Measurements from ENCODE around the gene PRR29. TPM values are rescaled to one million over a fixed set of nuclear protein-coding genes. Genes with fewer than 3 reads are reported as not detected.

The PRR29 gene
- total RNA-seq, 1 donor from 2014 or later = 0.14 TPM

- Mint-ChIP-seq H3K27ac (no peak overlapping the region), H3K4me1 (ENCODE audit: low read depth) (no peaks in the 10 kb centered on the region), H3K4me3 (ENCODE audit: low read depth) (no peak overlapping the region), H3K9me3 (no peaks in the 10 kb centered on the region), H3K36me3 (ENCODE audit: low read depth) (peaks cover 78% of the 10 kb centered on the region), H3K27me3 (ENCODE audit: low read depth) (no peaks in the 10 kb centered on the region)
- no peak for DNase-seq (ENCODE audit: low spot score)
- intact Hi-C loops (cut with micrococcal nuclease) = no loop called here
Measured at GRCh38 chr17:64037180-64037579, 39.0 kb downstream of the PRR29 start.

- Mint-ChIP-seq H3K4me3 (ENCODE audit: low read depth) (no peak overlapping the region), H3K9me3 (no peaks in the 10 kb centered on the region), H3K36me3 (ENCODE audit: low read depth) (peaks cover 82% of the 10 kb centered on the region), H3K4me1 (ENCODE audit: low read depth) (peaks cover 2% of the 10 kb centered on the region), H3K27me3 (ENCODE audit: low read depth) (no peaks in the 10 kb centered on the region), H3K27ac (no peak overlapping the region)
- intact Hi-C loops (cut with micrococcal nuclease) = no loop called here
- DNase-seq (ENCODE audit: low spot score) = no peak
Measured at GRCh38 chr17:64037802-64038201, 39.7 kb downstream of the PRR29 start.

DNA sequence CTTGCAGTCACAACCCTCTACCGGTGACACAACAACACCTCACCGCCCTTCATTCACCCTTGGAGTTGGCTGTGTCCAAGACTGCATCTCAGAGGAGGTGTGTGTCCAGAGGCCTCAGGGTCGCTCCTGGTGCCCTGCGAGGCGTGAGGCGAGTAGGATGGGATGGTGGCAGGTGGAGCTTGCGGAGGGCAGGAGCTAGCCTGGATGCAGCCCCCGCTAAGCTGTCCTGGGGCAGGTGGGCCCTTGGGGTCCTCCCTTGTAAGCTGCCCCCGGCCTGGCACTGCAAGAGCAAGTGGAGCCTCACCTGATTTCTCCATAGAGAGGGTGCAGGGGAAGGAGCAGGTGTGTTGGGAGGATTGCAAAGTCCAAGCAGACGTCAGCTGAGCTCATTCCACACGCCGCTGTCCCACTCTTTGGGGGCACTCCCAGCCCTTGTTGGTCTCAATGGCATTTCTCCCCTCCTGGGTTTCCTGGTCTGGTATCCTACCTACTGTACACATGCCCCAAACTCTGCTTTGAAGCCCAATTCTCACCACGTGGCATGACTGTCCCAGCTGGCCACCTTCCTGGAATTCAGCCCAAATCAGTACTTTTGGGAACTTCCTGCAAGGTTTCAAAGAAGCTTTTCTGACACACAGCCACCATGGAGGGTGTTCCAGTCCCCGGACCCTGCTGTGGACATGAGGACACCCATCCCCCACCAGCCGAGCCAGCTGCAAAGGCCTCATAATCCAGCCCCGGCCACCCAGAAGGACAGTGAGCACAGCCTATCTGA is 40.4 kb downstream of the PRR29 start:
- Mint-ChIP-seq H3K9me3 (no peaks in the 10 kb centered on the region), H3K4me1 (ENCODE audit: low read depth) (peaks cover 2% of the 10 kb centered on the region), H3K27me3 (ENCODE audit: low read depth) (no peaks in the 10 kb centered on the region), H3K36me3 (ENCODE audit: low read depth) (peaks cover 86% of the 10 kb centered on the region), H3K27ac (no peak overlapping the region), H3K4me3 (ENCODE audit: low read depth) (no peak overlapping the region)
- intact Hi-C loops (cut with micrococcal nuclease) = no loop called here
- no peak for DNase-seq (ENCODE audit: low spot score)

GRCh38 chr17:64039106-64039400 is 40.9 kb downstream of the PRR29 start:
- peaks cover 2% of the 10 kb centered on the region for H3K4me1 Mint-ChIP-seq (ENCODE audit: low read depth)
- H3K4me3 Mint-ChIP-seq (ENCODE audit: low read depth) = no peak overlapping the region
- H3K36me3 Mint-ChIP-seq (ENCODE audit: low read depth) = peaks cover 86% of the 10 kb centered on the region
- H3K27ac Mint-ChIP-seq = no peak overlapping the region
- intact Hi-C loops (cut with micrococcal nuclease) = no loop called here
- DNase-seq (ENCODE audit: low spot score) = no peak
- H3K27me3 Mint-ChIP-seq (ENCODE audit: low read depth) = no peaks in the 10 kb centered on the region
- no peaks in the 10 kb centered on the region for H3K9me3 Mint-ChIP-seq

DNA sequence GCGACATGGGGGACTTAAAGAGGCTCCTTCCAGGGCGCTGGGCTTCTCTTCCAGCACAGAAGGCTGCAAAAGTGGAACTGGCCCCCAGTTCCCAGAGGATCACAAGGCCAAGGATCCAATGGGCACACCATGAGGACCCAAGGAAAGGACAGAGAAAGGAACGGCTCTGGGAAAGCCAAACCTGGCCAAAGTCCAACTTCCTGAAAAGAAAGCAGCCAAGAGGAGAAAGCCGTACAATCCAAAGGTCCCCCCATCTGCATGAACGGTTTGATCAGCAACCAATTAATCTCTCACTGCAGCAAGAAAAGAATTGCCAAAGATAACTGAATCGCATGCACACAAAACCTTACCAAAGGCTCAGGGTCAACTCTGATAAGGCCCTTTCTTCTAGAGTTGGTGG is 42.1 kb downstream of the PRR29 start:
- Mint-ChIP-seq H3K4me1 (ENCODE audit: low read depth) (peaks cover 2% of the 10 kb centered on the region), H3K27ac (no peak overlapping the region), H3K27me3 (ENCODE audit: low read depth) (no peaks in the 10 kb centered on the region), H3K4me3 (ENCODE audit: low read depth) (no peak overlapping the region), H3K36me3 (ENCODE audit: low read depth) (peaks cover 87% of the 10 kb centered on the region), H3K9me3 (no peaks in the 10 kb centered on the region)
- intact Hi-C loops (cut with micrococcal nuclease) = no loop called here
- no peak for DNase-seq (ENCODE audit: low spot score)

GRCh38 chr17:64041912-64042311 is 43.8 kb downstream of the PRR29 start:
- peaks cover 6% of the 10 kb centered on the region for H3K4me1 Mint-ChIP-seq (ENCODE audit: low read depth)
- H3K36me3 Mint-ChIP-seq (ENCODE audit: low read depth) = peaks cover 89% of the 10 kb centered on the region
- intact Hi-C loops (cut with micrococcal nuclease) = no loop called here
- no peak for DNase-seq (ENCODE audit: low spot score)
- H3K27ac Mint-ChIP-seq = no peak overlapping the region
- no peaks in the 10 kb centered on the region for H3K27me3 Mint-ChIP-seq (ENCODE audit: low read depth)
- no peaks in the 10 kb centered on the region for H3K9me3 Mint-ChIP-seq
- H3K4me3 Mint-ChIP-seq (ENCODE audit: low read depth) = no peak overlapping the region

- no peak overlapping the region for H3K4me3 Mint-ChIP-seq (ENCODE audit: low read depth)
- DNase-seq (ENCODE audit: low spot score) = no peak
- peaks cover 6% of the 10 kb centered on the region for H3K4me1 Mint-ChIP-seq (ENCODE audit: low read depth)
- peaks cover 91% of the 10 kb centered on the region for H3K36me3 Mint-ChIP-seq (ENCODE audit: low read depth)
- intact Hi-C loops (cut with micrococcal nuclease) = no loop called here
- no peak overlapping the region for H3K27ac Mint-ChIP-seq
- H3K9me3 Mint-ChIP-seq = no peaks in the 10 kb centered on the region
- H3K27me3 Mint-ChIP-seq (ENCODE audit: low read depth) = no peaks in the 10 kb centered on the region
Measured at GRCh38 chr17:64042700-64043485, 44.7 kb downstream of the PRR29 start.

GRCh38 chr17:64045176-64045575 is 47.0 kb downstream of the PRR29 start:
- no peak for DNase-seq (ENCODE audit: low spot score)
- no peak overlapping the region for H3K4me3 Mint-ChIP-seq (ENCODE audit: low read depth)
- peaks cover 14% of the 10 kb centered on the region for H3K4me1 Mint-ChIP-seq (ENCODE audit: low read depth)
- intact Hi-C loops (cut with micrococcal nuclease) = no loop called here
- peaks cover 92% of the 10 kb centered on the region for H3K36me3 Mint-ChIP-seq (ENCODE audit: low read depth)
- H3K9me3 Mint-ChIP-seq = no peaks in the 10 kb centered on the region
- H3K27me3 Mint-ChIP-seq (ENCODE audit: low read depth) = no peaks in the 10 kb centered on the region
- H3K27ac Mint-ChIP-seq = no peak overlapping the region

GRCh38 chr17:64048805-64049204 is 50.7 kb downstream of the PRR29 start:
- Mint-ChIP-seq H3K27ac (peak overlapping the region; percentile 55), H3K36me3 (ENCODE audit: low read depth) (peaks cover 95% of the 10 kb centered on the region), H3K27me3 (ENCODE audit: low read depth) (no peaks in the 10 kb centered on the region), H3K9me3 (no peaks in the 10 kb centered on the region), H3K4me1 (ENCODE audit: low read depth) (peaks cover 37% of the 10 kb centered on the region), H3K4me3 (ENCODE audit: low read depth) (no peak overlapping the region)
- intact Hi-C loops (cut with micrococcal nuclease) = no loop called here
- DNase-seq (ENCODE audit: low spot score) = no peak

- Mint-ChIP-seq H3K4me1 (ENCODE audit: low read depth) (peaks cover 35% of the 10 kb centered on the region), H3K27me3 (ENCODE audit: low read depth) (no peaks in the 10 kb centered on the region), H3K9me3 (no peaks in the 10 kb centered on the region), H3K36me3 (ENCODE audit: low read depth) (peaks cover 96% of the 10 kb centered on the region), H3K27ac (peak overlapping the region; percentile 91), H3K4me3 (ENCODE audit: low read depth) (peak overlapping the region; percentile 45)
- intact Hi-C loops (cut with micrococcal nuclease) = loop anchor here (1.0 kb wide), 2 partner anchors 10 to 79 kb away; partner anchors contain the start of gene ERN1
- peak; percentile 40 for DNase-seq (ENCODE audit: low spot score)
Measured at GRCh38 chr17:64051153-64051552, 53.0 kb downstream of the PRR29 start.

GRCh38 chr17:64053101-64053500 is 55.0 kb downstream of the PRR29 start:
- intact Hi-C loops (cut with micrococcal nuclease) = no loop called here
- Mint-ChIP-seq H3K36me3 (ENCODE audit: low read depth) (peaks cover 97% of the 10 kb centered on the region), H3K4me1 (ENCODE audit: low read depth) (peaks cover 42% of the 10 kb centered on the region), H3K27ac (peak overlapping the region; percentile 11), H3K27me3 (ENCODE audit: low read depth) (no peaks in the 10 kb centered on the region), H3K9me3 (no peaks in the 10 kb centered on the region), H3K4me3 (ENCODE audit: low read depth) (no peak overlapping the region)
- no peak for DNase-seq (ENCODE audit: low spot score)

Measured in activated T-helper 2 cell treated with anti-CD3 and anti-CD28 coated beads, Interferon-gamma antibody, Interleukin-2, Interleukin-4, amounts not matched to agents 10 μg/mL and 5 μg/mL and 100 μg/mL, durations not matched to agents 14 hours and 24 hours and 36 hours (primary cell).